ENCODE measurements around the gene KMO. TPM values are rescaled to one million over a fixed set of nuclear protein-coding genes. Genes with fewer than 3 reads are reported as not detected.

Gene KMO
- 0.10 and 0.27 TPM in 2 replicates for total RNA-seq
- 0.42 TPM for polyA plus RNA-seq (2012)

GRCh38 chr1:241532162-241532531, at the start of gene KMO:
Gene KMO (plus strand): TSS chr1:241532378. CDS start chr1:241532445, 67 bp downstream.
- DNase-seq (ENCODE audit: low read depth) = peak; percentile 11

- DNase-seq (ENCODE audit: low read depth) = peak; percentile 13
Measured at GRCh38 chr1:241482761-241483250, 49.4 kb upstream of the KMO start.

- DNase-seq (ENCODE audit: low read depth) = no peak
Measured at GRCh38 chr1:241485145-241485544, 47.0 kb upstream of the KMO start.

GRCh38 chr1:241485554-241485992, 46.6 kb upstream of the KMO start:
- peak; percentile 11 for DNase-seq (ENCODE audit: low read depth)

GRCh38 chr1:241488739-241489138, 43.4 kb upstream of the KMO start:
- DNase-seq (ENCODE audit: low read depth) = no peak

- DNase-seq (ENCODE audit: low read depth) = no peak
Measured at GRCh38 chr1:241495741-241496140, 36.4 kb upstream of the KMO start.

- peak; percentile 67 for DNase-seq (ENCODE audit: low read depth)
Measured at GRCh38 chr1:241499910-241500309, 32.3 kb upstream of the KMO start.

- DNase-seq (ENCODE audit: low read depth) = no peak
Measured at GRCh38 chr1:241503444-241503843, 28.7 kb upstream of the KMO start.

- no peak for DNase-seq (ENCODE audit: low read depth)
Measured at GRCh38 chr1:241507189-241507863, 24.9 kb upstream of the KMO start.

GRCh38 chr1:241513378-241513777, 18.8 kb upstream of the KMO start:
- no peak for DNase-seq (ENCODE audit: low read depth)

GRCh38 chr1:241518476-241519307, 13.5 kb upstream of the KMO start:
- peak; percentile 35 for DNase-seq (ENCODE audit: low read depth)

GRCh38 chr1:241519308-241520079, 12.7 kb upstream of the KMO start, which contains the start of gene FH:
Gene FH (minus strand): TSS chr1:241519755. CDS start chr1:241519722, 33 bp downstream.
- DNase-seq (ENCODE audit: low read depth) = peak; percentile 99

GRCh38 chr1:241520080-241520465, 12.1 kb upstream of the KMO start:
- DNase-seq (ENCODE audit: low read depth) = no peak

GRCh38 chr1:241521718-241522117, 10.5 kb upstream of the KMO start:
- DNase-seq (ENCODE audit: low read depth) = no peak

GRCh38 chr1:241525026-241525425, 7.2 kb upstream of the KMO start:
- DNase-seq (ENCODE audit: low read depth) = no peak

- DNase-seq (ENCODE audit: low read depth) = no peak
Measured at GRCh38 chr1:241527146-241527545, 5.0 kb upstream of the KMO start.

GRCh38 chr1:241531195-241532161, 700 bp upstream of the KMO start:
- peak; percentile 76 for DNase-seq (ENCODE audit: low read depth)

- DNase-seq (ENCODE audit: low read depth) = no peak
Measured at GRCh38 chr1:241532864-241533263, 686 bp downstream of the KMO start.

- DNase-seq (ENCODE audit: low read depth) = no peak
Measured at GRCh38 chr1:241533326-241534115, 1.3 kb downstream of the KMO start.

All from myocyte (in vitro differentiated cells).